HepG2 (cell line): ENCODE measurements around the gene ZNF79. TPM values are rescaled to one million over a fixed set of nuclear protein-coding genes. Genes with fewer than 3 reads are reported as not detected.

ENCODE experiments used
- CBFB ChIP-seq: sonication (generic); formaldehyde crosslinking; IDR thresholded peaks from 2 replicates; pipeline ENCODE4 v1.4.0; 2020; ENCODE audit warnings: missing genetic modification reagents
- CHD2 ChIP-seq: IDR thresholded peaks from 2 replicates; pipeline ENCODE4 v1.6.1; 2011; ENCODE audit warnings: low read depth, low read length, improper control_type of control experiment
- DPF2 ChIP-seq: sonication (generic); formaldehyde crosslinking; IDR thresholded peaks from 2 replicates; pipeline ENCODE4 v1.4.0; 2020; ENCODE audit warnings: mild to moderate bottlenecking, low read depth, missing genetic modification reagents, borderline replicate concordance
- EEA1 ChIP-seq: sonication (generic); formaldehyde crosslinking; IDR thresholded peaks from 2 replicates; pipeline ENCODE4 v1.5.1; 2020; ENCODE audit warnings: mild to moderate bottlenecking, missing genetic modification reagents, borderline replicate concordance
- FOXK2 ChIP-seq: fragments of 450-650 bp; IDR thresholded peaks from 2 replicates; pipeline ENCODE4 v1.6.1; 2016
- HOXA3 ChIP-seq: sonication (generic); formaldehyde crosslinking; IDR thresholded peaks from 2 replicates; pipeline ENCODE4 v1.5.0; 2020; ENCODE audit warnings: missing genetic modification reagents
- MAX ChIP-seq: IDR thresholded peaks from 2 replicates; pipeline ENCODE4 v1.6.1; 2012; ENCODE audit warnings: inconsistent platforms
- NCOA2 ChIP-seq: sonication (generic); formaldehyde crosslinking; IDR thresholded peaks from 2 replicates; pipeline ENCODE4 v1.8.0; 2022; ENCODE audit warnings: inconsistent platforms
- POGZ ChIP-seq: sonication (generic); formaldehyde crosslinking; IDR thresholded peaks from 2 replicates; pipeline ENCODE4 v1.4.0; 2020; ENCODE audit warnings: mild to moderate bottlenecking, missing genetic modification reagents
- SP140L ChIP-seq: sonication (generic); formaldehyde crosslinking; IDR thresholded peaks from 2 replicates; pipeline ENCODE4 v1.4.0; 2020; ENCODE audit warnings: missing genetic modification reagents, borderline replicate concordance
- SRSF4 ChIP-seq: fragments of 200-400 bp; formaldehyde crosslinking; IDR thresholded peaks from one replicate; pipeline ENCODE4 v1.6.1; 2018; ENCODE audit warnings: mild to moderate bottlenecking, low read depth, low read length, moderate library complexity; ENCODE audit not compliant: poor library complexity, severe bottlenecking
- TBX2 ChIP-seq: sonication (generic); formaldehyde crosslinking; IDR thresholded peaks from 2 replicates; pipeline ENCODE4 v1.5.0; 2020; ENCODE audit warnings: missing genetic modification reagents, mild to moderate bottlenecking, borderline replicate concordance
- TFE3 ChIP-seq: IDR thresholded peaks from 2 replicates; pipeline ENCODE4 v1.6.1; 2016
- THAP7 ChIP-seq: sonication (generic); formaldehyde crosslinking; IDR thresholded peaks from 2 replicates; pipeline ENCODE4 v1.8.1; 2023; ENCODE audit warnings: mild to moderate bottlenecking, missing genetic modification reagents
- XRCC5 ChIP-seq: fragments of 200-400 bp; formaldehyde crosslinking; optimal IDR thresholded peaks from 2 replicates; pipeline ENCODE3; 2017; ENCODE audit warnings: mild to moderate bottlenecking, low read length
- YEATS2 ChIP-seq: sonication (generic); formaldehyde crosslinking; IDR thresholded peaks from 2 replicates; pipeline ENCODE4 v1.4.0; 2020; ENCODE audit warnings: missing genetic modification reagents, borderline replicate concordance
- ZBTB37 ChIP-seq: sonication (generic); formaldehyde crosslinking; IDR thresholded peaks from 2 replicates; pipeline ENCODE4 v1.4.0; 2020; ENCODE audit warnings: mild to moderate bottlenecking, missing genetic modification reagents
- ZBTB7A ChIP-seq: sonication (generic); formaldehyde crosslinking; IDR thresholded peaks from 2 replicates; pipeline ENCODE4 v1.8.0; 2022; ENCODE audit warnings: mild to moderate bottlenecking, missing genetic modification reagents
- ZNF207 ChIP-seq: fragments of 450-650 bp; IDR thresholded peaks from 2 replicates; pipeline ENCODE4 v1.6.1; 2016; ENCODE audit warnings: antibody characterized with exemption, borderline replicate concordance
- ZNF317 ChIP-seq: sonication (generic); formaldehyde crosslinking; IDR thresholded peaks from 2 replicates; pipeline ENCODE4 v1.5.0; 2020; ENCODE audit warnings: mild to moderate bottlenecking, missing genetic modification reagents
- ZNF460 ChIP-seq: sonication (generic); formaldehyde crosslinking; IDR thresholded peaks from 2 replicates; pipeline ENCODE4 v1.5.1; 2020; ENCODE audit warnings: missing genetic modification reagents, mild to moderate bottlenecking, borderline replicate concordance
- ZNF558 ChIP-seq: sonication (generic); formaldehyde crosslinking; IDR thresholded peaks from 2 replicates; pipeline ENCODE4 v1.9.0; 2022; ENCODE audit warnings: mild to moderate bottlenecking, missing genetic modification reagents, borderline replicate concordance
- ZNF652 ChIP-seq: IDR thresholded peaks from 2 replicates; pipeline ENCODE4 v1.6.1; 2016; ENCODE audit warnings: low read depth, borderline replicate concordance
- ZNF792 ChIP-seq: IDR thresholded peaks from 2 replicates; pipeline ENCODE4 v1.6.1; 2016
- ZNF800 ChIP-seq: sonication (generic); formaldehyde crosslinking; IDR thresholded peaks from 2 replicates; pipeline ENCODE4 v1.4.0; 2020; ENCODE audit warnings: missing genetic modification reagents
- ZSCAN20 ChIP-seq: sonication (generic); formaldehyde crosslinking; IDR thresholded peaks from 2 replicates; pipeline ENCODE4 v1.4.0; 2020; ENCODE audit warnings: missing genetic modification reagents, mild to moderate bottlenecking, borderline replicate concordance
- polyA plus RNA-seq, 8 experiments: library from polyadenylated mRNA; depleted of rRNA in 3 of 8; stranded (reverse) in 7 of 8; unstranded in 1 of 8; fragments of >200 nt; fragmentation: Illumina TruSeq in 4 of 8; extraction: Trizol in 4 of 8; gene quantifications; 2 replicates each; pipeline versions ENCODE4 v1.2.1 to v1.2.3, GENCODE V29; 2011 to 2016; ENCODE audit warnings: low read depth in 4 of 8, missing spikeins in 1 of 8, mixed read lengths in 1 of 8; ENCODE audit not compliant: insufficient read depth in 1 of 8
- total RNA-seq, 5 experiments: library from RNA; depleted of rRNA; stranded (reverse); fragments of >200 nt; fragmentation: Illumina TruSeq; extraction: Trizol; gene quantifications; 2 replicates each; pipeline ENCODE4 v1.2.3, GENCODE V29; 2016; ENCODE audit warnings: low read depth in 1 of 5

Gene ZNF79
- total and polyA plus RNA-seq, 2 of the 13 experiments (the other 11 are each of a cell fraction or from before 2014, with no cell fraction given): 3.7 to 8.1 TPM

GRCh38 chr9:127397646-127398274, 26.4 kb upstream of the ZNF79 start (continued):
- no peak for TF ChIP-seq ZBTB37 (CRISPR knock-in tag)
- TF ChIP-seq ZNF800 (CRISPR knock-in tag): 0 out of 2 replicates have a peak, but pooled peaks have one; percentile 40
- TF ChIP-seq ZNF207: no peak
- TF ChIP-seq POGZ (CRISPR knock-in tag): no peak
- TF ChIP-seq SP140L (CRISPR knock-in tag): no peak
- TF ChIP-seq NCOA2 (CRISPR knock-in tag): 0 out of 2 replicates have a peak, but pooled peaks have one; percentile 32
- TF ChIP-seq EEA1 (CRISPR knock-in tag): no peak
- no peak for TF ChIP-seq CBFB (CRISPR knock-in tag)
- peak; percentile 54 for TF ChIP-seq HOXA3 (CRISPR knock-in tag)
- TF ChIP-seq ZNF558 (CRISPR knock-in tag): peak; percentile 78; the same call in 1 of the 2 replicates
- TF ChIP-seq MAX: peak; percentile 42; the same call in 1 of the 2 replicates
- 0 out of 2 replicates have a peak, but pooled peaks have one; percentile 29 for TF ChIP-seq ZBTB7A (CRISPR knock-in tag)
- no peak for TF ChIP-seq FOXK2
- TF ChIP-seq CHD2: peak; percentile 10; the same call in 1 of the 2 replicates
- no peak for TF ChIP-seq THAP7
- TF ChIP-seq YEATS2 (CRISPR knock-in tag): peak; percentile 44; the same call in 1 of the 2 replicates
- no peak for TF ChIP-seq SRSF4
- TF ChIP-seq ZNF317 (CRISPR knock-in tag): no peak
- TF ChIP-seq XRCC5: peak; percentile 63
- no peak for TF ChIP-seq ZNF460 (CRISPR knock-in tag)
- TF ChIP-seq ZSCAN20 (CRISPR knock-in tag): no peak
- TF ChIP-seq ZNF652 (CRISPR knock-in tag): no peak
- TF ChIP-seq TFE3 (CRISPR knock-in tag): no peak
- peak; percentile 39; the same call in 1 of the 2 replicates for TF ChIP-seq ZNF792 (CRISPR knock-in tag)
- TF ChIP-seq TBX2 (CRISPR knock-in tag): peak; percentile 20; the same call in 1 of the 2 replicates
- no peak for TF ChIP-seq DPF2 (CRISPR knock-in tag)
